Measurements from ENCODE around the gene CHIT1. TPM values are rescaled to one million over a fixed set of nuclear protein-coding genes. Genes with fewer than 3 reads are reported as not detected.

CHIT1 gene
- total and polyA plus RNA-seq, 2 of the 13 experiments (the other 11 are each of a cell fraction or from before 2014, with no cell fraction given), result not detected

- no peak for TF ChIP-seq RBM39 (IDR thresholded peaks at IDR 0.05; ENCODE audit: low read depth, low read length, poor library complexity, severe bottlenecking)
- TF ChIP-seq ZBTB21 (CRISPR knock-in tag; IDR thresholded peaks at IDR 0.05), result no peak
- no peak for TF ChIP-seq ZNF839 (CRISPR knock-in tag; IDR thresholded peaks at IDR 0.05; ENCODE audit: borderline replicate concordance)
- TF ChIP-seq ZKSCAN8 (CRISPR knock-in tag; IDR thresholded peaks at IDR 0.05; ENCODE audit: borderline replicate concordance), result no peak
- TF ChIP-seq ERF (CRISPR knock-in tag; IDR thresholded peaks at IDR 0.05), result 0 out of 2 replicates have a peak, but pooled peaks have one; percentile 34
- no peak for TF ChIP-seq TRAFD1 (CRISPR knock-in tag; IDR thresholded peaks at IDR 0.05; ENCODE audit: borderline replicate concordance)
- no peak for TF ChIP-seq ARNT2 (CRISPR knock-in tag; IDR thresholded peaks at IDR 0.05; ENCODE audit: low read depth)
- TF ChIP-seq XRCC5 (optimal IDR thresholded peaks at IDR 0.05; ENCODE audit: low read length), result peak; percentile 45
- no peak for TF ChIP-seq RNF2 (conservative IDR thresholded peaks at IDR 0.05; ENCODE audit: low read depth)
- 0 out of 4 replicates have a peak, but pooled peaks of 1 of the 2 experiments have one; percentile 32 for TF ChIP-seq HMGXB4 (CRISPR knock-in tag; IDR thresholded peaks at IDR 0.05; ENCODE audit: borderline replicate concordance in 1 of 2, low read depth in 1 of 2)
- 0 out of 2 replicates have a peak, but pooled peaks have one; percentile 20 for TF ChIP-seq PHF21A (CRISPR knock-in tag; IDR thresholded peaks at IDR 0.05)
- TF ChIP-seq ZNF788 (CRISPR knock-in tag; IDR thresholded peaks at IDR 0.05; ENCODE audit: borderline replicate concordance), result no peak
- no peak for TF ChIP-seq ATF4 (CRISPR knock-in tag; IDR thresholded peaks at IDR 0.05)
- peak; percentile 23; the same call in 1 of the 2 replicates for TF ChIP-seq ZBED4 (CRISPR knock-in tag; IDR thresholded peaks at IDR 0.05; ENCODE audit: borderline replicate concordance)
- TF ChIP-seq ZNF790 (CRISPR knock-in tag; IDR thresholded peaks at IDR 0.05; ENCODE audit: borderline replicate concordance), result no peak
- no peak for TF ChIP-seq KAT7 (CRISPR knock-in tag; IDR thresholded peaks at IDR 0.05; ENCODE audit: borderline replicate concordance)
- TF ChIP-seq ZNF775 (CRISPR knock-in tag; IDR thresholded peaks at IDR 0.05; ENCODE audit: borderline replicate concordance), result 0 out of 2 replicates have a peak, but pooled peaks have one; percentile 38
- TF ChIP-seq HNRNPLL (IDR thresholded peaks at IDR 0.05; ENCODE audit: low read depth, low read length, poor library complexity, severe bottlenecking), result peak; percentile 36
- TF ChIP-seq ZNF709 (CRISPR knock-in tag; IDR thresholded peaks at IDR 0.05), result no peak
Observed at GRCh38 chr1:203267347-203267846, 37.9 kb upstream of the CHIT1 start (continued).

Measured in HepG2 (cell line).